Measurements from ENCODE around the gene OASL. TPM values are rescaled to one million over a fixed set of nuclear protein-coding genes. Genes with fewer than 3 reads are reported as not detected.

OASL gene
- polyA plus RNA-seq, 2 of the 4 experiments (the other 2 are of a cell fraction), result 0.81 to 0.94 TPM

GRCh38 chr12:121026274-121027045, 12.6 kb downstream of the OASL start:
- peak overlapping the region; percentile 50 to 68 for H3K27ac ChIP-seq
- FAIRE-seq (no peak), DNase-seq (ENCODE audit: low read depth in 1 of 2, low spot score in 1 of 2) (no peak), ATAC-seq (peak; percentile 64 to 72; a peak in 4 of 6 replicates)
- no peak overlapping the region for H3K4me3 ChIP-seq
- WGBS (ENCODE audit: missing lambda C conversion rate), result 87% methylated on average over 10 of the region's 10 CpGs
- TF ChIP-seq CEBPB (IDR thresholded peaks at IDR 0.05), result peak; percentile 58 to 76; a peak in 3 of 4 replicates
- no peak for TF ChIP-seq RFX5 (IDR thresholded peaks at IDR 0.05)
- no peak for TF ChIP-seq MYC (IDR thresholded peaks at IDR 0.05; ENCODE audit: borderline replicate concordance, low read length)
- peaks cover 15% of the 10 kb centered on the region for H3K4me1 ChIP-seq
- ChIA-PET CTCF (interaction anchor here (0.6 to 2.4 kb wide), 8 partner anchors 8 to 319 kb away, joined by 3 to 5 read pairs (median 3); no protein-coding TSS in a partner anchor), POLR2A (interaction anchor here (0.7 to 1.0 kb wide), 2 partner anchors 43 to 417 kb away, joined by 3 read pairs; no protein-coding TSS in a partner anchor)
- no peaks in the 10 kb centered on the region for H3K9me3 ChIP-seq
- H3K4me2 ChIP-seq, result peak overlapping the region; percentile 67

- CTCF ChIA-PET, result interaction anchor here (0.7 to 1.1 kb wide), 3 partner anchors 8 to 1348 kb away, joined by 3 to 4 read pairs (median 3); no protein-coding TSS in a partner anchor
- no peak overlapping the region for H3K4me3 ChIP-seq
- peak overlapping the region; percentile 67 for H3K4me2 ChIP-seq
- peak overlapping the region; percentile 59 to 68 for H3K27ac ChIP-seq
- H3K4me1 ChIP-seq, result peaks cover 15% of the 10 kb centered on the region
- peak in 1 of 2 experiments; percentile 69 for DNase-seq (ENCODE audit: low read depth in 1 of 2, low spot score in 1 of 2)
- WGBS (ENCODE audit: missing lambda C conversion rate), result 58% methylated on average over 11 of the region's 11 CpGs
- FAIRE-seq, result no peak
- POLR2A ChIA-PET, result interaction anchor here (1.0 kb wide), 1 partner anchor 417 kb away, joined by 3 read pairs; no protein-coding TSS in a partner anchor
- TF ChIP-seq CHD2 (IDR thresholded peaks at IDR 0.05; ENCODE audit: low read length, partially characterized antibody) (no peak), ZNF302 (CRISPR knock-in tag; IDR thresholded peaks at IDR 0.05) (no peak), EHF (CRISPR knock-in tag; IDR thresholded peaks at IDR 0.05) (no peak), ESRRA (IDR thresholded peaks at IDR 0.05; ENCODE audit: borderline replicate concordance, low read length) (no peak), FOSB (CRISPR knock-in tag; IDR thresholded peaks at IDR 0.05) (no peak), RCOR1 (IDR thresholded peaks at IDR 0.05; ENCODE audit: low read depth, low read length) (no peak), SREBF2 (IDR thresholded peaks at IDR 0.05) (no peak), NFE2L2 (conservative IDR thresholded peaks at IDR 0.05; ENCODE audit: low read length) (no peak), ZFP36 (IDR thresholded peaks at IDR 0.05; ENCODE audit: borderline replicate concordance, partially characterized antibody) (no peak), NPAS2 (CRISPR knock-in tag; IDR thresholded peaks at IDR 0.05; ENCODE audit: borderline replicate concordance) (no peak), RFX5 (IDR thresholded peaks at IDR 0.05) (no peak), POLR2AphosphoS2 (conservative IDR thresholded peaks at IDR 0.05; ENCODE audit: low read length) (no peak), CBX2 (IDR thresholded peaks at IDR 0.05; ENCODE audit: borderline replicate concordance, low read depth) (no peak), KDM1A (IDR thresholded peaks at IDR 0.05; ENCODE audit: low read depth) (no peak)
- TF ChIP-seq, protein P1, sequence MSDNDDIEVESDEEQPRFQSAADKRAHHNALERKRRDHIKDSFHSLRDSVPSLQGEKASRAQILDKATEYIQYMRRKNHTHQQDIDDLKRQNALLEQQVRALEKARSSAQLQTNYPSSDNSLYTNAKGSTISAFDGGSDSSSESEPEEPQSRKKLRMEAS (IDR thresholded peaks at IDR 0.05), result no peak
- peak; percentile 84 to 91 for ATAC-seq
- no peaks in the 10 kb centered on the region for H3K9me3 ChIP-seq
These were observed 13.4 kb downstream of the OASL start for GRCh38 chr12:121025442-121026226.

- DNase-seq (ENCODE audit: low read depth in 1 of 2, low spot score in 1 of 2) (no peak), ATAC-seq (no peak), FAIRE-seq (no peak)
- 74% methylated on average over 8 of the region's 8 CpGs for WGBS (ENCODE audit: missing lambda C conversion rate)
- Histone ChIP-seq H3K9me3 (no peaks in the 10 kb centered on the region), H3K4me1 (peaks cover 15% of the 10 kb centered on the region), H3K27ac (no peak overlapping the region), H3K4me2 (no peak overlapping the region), H3K4me3 (no peak overlapping the region)
- ChIA-PET CTCF (interaction anchor here (1.3 kb wide), 1 partner anchor 11 kb away, joined by 4 read pairs; no protein-coding TSS in a partner anchor), POLR2A (no interaction called here)
- TF ChIP-seq HOXB5 (CRISPR knock-in tag; IDR thresholded peaks at IDR 0.05) (no peak), ZFP36 (IDR thresholded peaks at IDR 0.05; ENCODE audit: borderline replicate concordance, partially characterized antibody) (no peak), NR3C1 (IDR thresholded peaks at IDR 0.05) (no peak), E2F6 (IDR thresholded peaks at IDR 0.05; ENCODE audit: borderline replicate concordance, low read depth) (no peak), RFX5 (IDR thresholded peaks at IDR 0.05) (no peak), PHF8 (IDR thresholded peaks at IDR 0.05; ENCODE audit: borderline replicate concordance, low read depth) (no peak), FOSL2 (IDR thresholded peaks at IDR 0.05) (no peak), FOSL2 (CRISPR knock-in tag; IDR thresholded peaks at IDR 0.05) (no peak), TFCP2L1 (CRISPR knock-in tag; IDR thresholded peaks at IDR 0.05) (no peak), CHD4 (IDR thresholded peaks at IDR 0.05; ENCODE audit: borderline replicate concordance) (no peak), CHD2 (IDR thresholded peaks at IDR 0.05; ENCODE audit: low read length, partially characterized antibody) (no peak)
- TF ChIP-seq, protein P2, sequence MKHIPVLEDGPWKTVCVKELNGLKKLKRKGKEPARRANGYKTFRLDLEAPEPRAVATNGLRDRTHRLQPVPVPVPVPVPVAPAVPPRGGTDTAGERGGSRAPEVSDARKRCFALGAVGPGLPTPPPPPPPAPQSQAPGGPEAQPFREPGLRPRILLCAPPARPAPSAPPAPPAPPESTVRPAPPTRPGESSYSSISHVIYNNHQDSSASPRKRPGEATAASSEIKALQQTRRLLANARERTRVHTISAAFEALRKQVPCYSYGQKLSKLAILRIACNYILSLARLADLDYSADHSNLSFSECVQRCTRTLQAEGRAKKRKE (CRISPR knock-in tag; IDR thresholded peaks at IDR 0.05; ENCODE audit: low read depth), result no peak
- TF ChIP-seq, protein P3, sequence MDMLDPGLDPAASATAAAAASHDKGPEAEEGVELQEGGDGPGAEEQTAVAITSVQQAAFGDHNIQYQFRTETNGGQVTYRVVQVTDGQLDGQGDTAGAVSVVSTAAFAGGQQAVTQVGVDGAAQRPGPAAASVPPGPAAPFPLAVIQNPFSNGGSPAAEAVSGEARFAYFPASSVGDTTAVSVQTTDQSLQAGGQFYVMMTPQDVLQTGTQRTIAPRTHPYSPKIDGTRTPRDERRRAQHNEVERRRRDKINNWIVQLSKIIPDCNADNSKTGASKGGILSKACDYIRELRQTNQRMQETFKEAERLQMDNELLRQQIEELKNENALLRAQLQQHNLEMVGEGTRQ (IDR thresholded peaks at IDR 0.05), result no peak
These were observed 15.2 kb downstream of the OASL start for GRCh38 chr12:121023799-121024198.
